Neutrophil (primary cell): Measurements from ENCODE around the gene PATE3.

Source experiments
- H3K27ac ChIP-seq: fragments of 200-600 bp; sonication (generic); 2 replicates; pipeline ENCODE4 v1.5.1; 2016; ENCODE audit warnings: mild to moderate bottlenecking, moderate library complexity
- H3K27me3 ChIP-seq: fragments of 200-600 bp; sonication (generic); 2 replicates; pipeline ENCODE4 v1.6.0; 2016; ENCODE audit warnings: mild to moderate bottlenecking
- H3K36me3 ChIP-seq: fragments of 200-600 bp; sonication (generic); 2 replicates; pipeline ENCODE4 v1.5.1; 2017
- H3K4me1 ChIP-seq, 2 experiments: fragments of 200-600 bp in 1 of 2; sonication (generic) in 1 of 2; 1 replicate in 1 of 2; 2 replicates in 1 of 2; pipeline versions ENCODE4 v1.5.1 to v1.6.1; 2013 to 2016; ENCODE audit warnings: low read depth in 1 of 2, low read length in 1 of 2, mild to moderate bottlenecking in 1 of 2, moderate library complexity in 1 of 2; ENCODE audit not compliant: control insufficient read depth in 1 of 2, insufficient read depth in 1 of 2
- H3K4me3 ChIP-seq, 2 experiments: fragments of 200-600 bp in 1 of 2; sonication (generic) in 1 of 2; 1 replicate in 1 of 2; 2 replicates in 1 of 2; pipeline ENCODE4 v1.5.1; 2013 to 2016; ENCODE audit warnings: low read depth in 1 of 2, low read length in 1 of 2, mild to moderate bottlenecking in 1 of 2, moderate library complexity in 1 of 2
- H3K9me3 ChIP-seq: fragments of 200-600 bp; sonication (generic); 2 replicates; pipeline ENCODE4 v1.5.1; 2016
- CTCF ChIP-seq: fragments of 200-600 bp; sonication (generic); IDR thresholded peaks from 2 replicates; pipeline ENCODE4 v1.5.1; 2016; ENCODE audit warnings: antibody characterized with exemption

PATE3 gene

GRCh38 chr11:125756050-125756449, 31.9 kb upstream of the PATE3 start:
- no peaks in the 10 kb centered on the region for H3K4me1 ChIP-seq
- H3K27ac ChIP-seq: no peak overlapping the region
- no peaks in the 10 kb centered on the region for H3K27me3 ChIP-seq
- H3K9me3 ChIP-seq: no peaks in the 10 kb centered on the region
- H3K36me3 ChIP-seq: no peaks in the 10 kb centered on the region
- H3K4me3 ChIP-seq: no peak overlapping the region
- no peak for TF ChIP-seq CTCF

DNA sequence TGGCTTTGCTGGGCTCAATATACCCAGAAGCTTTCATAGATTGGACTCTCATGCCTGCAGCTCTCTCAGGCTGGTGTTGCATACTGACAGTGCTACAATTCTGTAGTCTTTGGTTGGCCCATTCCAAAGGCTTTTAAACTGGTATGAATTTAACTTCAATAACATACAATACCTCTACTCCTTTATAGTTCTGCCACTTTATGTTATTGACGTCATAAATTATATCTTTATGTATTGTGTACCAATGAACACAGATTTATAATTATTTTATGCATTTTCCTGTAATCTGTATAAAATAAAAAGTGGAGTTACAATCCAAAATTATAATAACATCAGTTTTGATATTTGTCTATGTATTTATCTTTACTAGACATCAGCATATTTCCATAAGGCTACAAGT, 25.5 kb upstream of the PATE3 start:
- TF ChIP-seq CTCF: no peak
- no peaks in the 10 kb centered on the region for H3K4me1 ChIP-seq
- no peaks in the 10 kb centered on the region for H3K36me3 ChIP-seq
- H3K27me3 ChIP-seq: no peaks in the 10 kb centered on the region
- no peak overlapping the region for H3K4me3 ChIP-seq
- H3K27ac ChIP-seq: no peak overlapping the region
- no peaks in the 10 kb centered on the region for H3K9me3 ChIP-seq

DNA sequence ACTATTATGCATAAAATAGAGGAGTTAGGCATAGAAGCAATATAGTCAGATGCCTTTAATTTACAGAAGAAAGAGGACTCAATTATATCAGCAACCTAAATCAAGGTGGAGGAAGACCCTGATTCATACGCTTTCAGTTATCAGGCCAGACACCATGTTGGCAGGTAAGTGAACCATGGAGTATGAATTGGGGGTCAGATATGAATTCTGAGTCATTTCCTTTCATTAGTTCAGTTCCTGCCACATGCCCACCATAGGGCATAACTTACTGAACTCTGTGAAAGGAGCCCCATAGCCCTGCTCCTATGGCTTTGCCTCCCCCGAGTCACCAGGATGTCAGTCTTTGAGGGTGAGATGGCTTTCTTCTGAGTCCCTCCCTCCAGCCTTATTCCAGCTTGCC, 24.4 kb upstream of the PATE3 start:
- Histone ChIP-seq H3K27ac (no peak overlapping the region), H3K27me3 (no peaks in the 10 kb centered on the region), H3K4me1 (no peaks in the 10 kb centered on the region), H3K9me3 (no peaks in the 10 kb centered on the region), H3K36me3 (no peaks in the 10 kb centered on the region), H3K4me3 (no peak overlapping the region)
- TF ChIP-seq CTCF: no peak

DNA sequence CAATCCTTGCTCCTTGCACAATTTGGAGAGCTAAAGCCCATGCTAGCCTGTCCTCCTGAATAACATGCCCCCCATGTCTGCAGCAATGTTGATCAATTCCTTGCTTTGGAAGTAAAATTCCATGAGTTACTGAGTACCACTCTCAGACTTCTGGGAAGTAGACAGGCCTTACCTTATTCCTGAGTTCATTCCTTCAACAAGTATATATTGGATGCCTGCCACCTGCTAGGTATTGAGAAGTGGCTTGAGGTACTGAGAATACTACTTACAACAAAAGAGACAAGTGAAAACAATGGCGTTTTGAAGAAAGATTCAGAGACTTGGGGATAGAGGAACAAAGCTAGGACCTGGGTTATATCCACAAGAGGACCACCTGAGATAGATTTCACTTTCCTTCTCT, 21.7 kb upstream of the PATE3 start:
- H3K36me3 ChIP-seq: no peaks in the 10 kb centered on the region
- no peak overlapping the region for H3K27ac ChIP-seq
- no peaks in the 10 kb centered on the region for H3K27me3 ChIP-seq
- no peaks in the 10 kb centered on the region for H3K9me3 ChIP-seq
- TF ChIP-seq CTCF: no peak
- no peak overlapping the region for H3K4me3 ChIP-seq
- no peaks in the 10 kb centered on the region for H3K4me1 ChIP-seq

- no peaks in the 10 kb centered on the region for H3K36me3 ChIP-seq
- no peaks in the 10 kb centered on the region for H3K9me3 ChIP-seq
- no peaks in the 10 kb centered on the region for H3K27me3 ChIP-seq
- no peak for TF ChIP-seq CTCF
- H3K27ac ChIP-seq: no peak overlapping the region
- no peaks in the 10 kb centered on the region for H3K4me1 ChIP-seq
- no peak overlapping the region for H3K4me3 ChIP-seq
These were observed 19.4 kb upstream of the PATE3 start for GRCh38 chr11:125768336-125769046.
